ENCODE measurements around the gene TPM4.

TPM4 gene

GRCh38 chr19:16042533-16043085, 33.7 kb upstream of the TPM4 start:
- no peak for DNase-seq

GRCh38 chr19:16043156-16043757, 33.0 kb upstream of the TPM4 start:
- DNase-seq: no peak

GRCh38 chr19:16044746-16045145, 31.5 kb upstream of the TPM4 start:
- DNase-seq: no peak

- DNase-seq: no peak
Measured at GRCh38 chr19:16045171-16045570, 31.1 kb upstream of the TPM4 start.

GRCh38 chr19:16045893-16046292, 30.4 kb upstream of the TPM4 start:
- DNase-seq: no peak

- no peak for DNase-seq
Measured at GRCh38 chr19:16048583-16048982, 27.7 kb upstream of the TPM4 start.

- peak; percentile 45 for DNase-seq
Measured at GRCh38 chr19:16051254-16052025, 24.9 kb upstream of the TPM4 start.

GRCh38 chr19:16052353-16052752, 23.9 kb upstream of the TPM4 start:
- no peak for DNase-seq

- DNase-seq: no peak
Measured at GRCh38 chr19:16057062-16057461, 19.2 kb upstream of the TPM4 start.

- DNase-seq: no peak
Measured at GRCh38 chr19:16060294-16060693, 16.0 kb upstream of the TPM4 start.

GRCh38 chr19:16061943-16062342, 14.4 kb upstream of the TPM4 start:
- DNase-seq: no peak

- peak; percentile 78 for DNase-seq
Measured at GRCh38 chr19:16062789-16063188, 13.5 kb upstream of the TPM4 start.

- no peak for DNase-seq
Measured at GRCh38 chr19:16064209-16064889, 11.9 kb upstream of the TPM4 start.

- DNase-seq: peak; percentile 55
Measured at GRCh38 chr19:16066611-16067104, 9.6 kb upstream of the TPM4 start.

- no peak for DNase-seq
Measured at GRCh38 chr19:16067205-16067938, 8.9 kb upstream of the TPM4 start.

- no peak for DNase-seq
Measured at GRCh38 chr19:16068696-16069259, 7.5 kb upstream of the TPM4 start.

GRCh38 chr19:16069813-16070365, 6.4 kb upstream of the TPM4 start:
- DNase-seq: no peak

GRCh38 chr19:16070366-16070990, 5.8 kb upstream of the TPM4 start:
- DNase-seq: peak; percentile 82

GRCh38 chr19:16071072-16071691, 5.1 kb upstream of the TPM4 start:
- no peak for DNase-seq

GRCh38 chr19:16073481-16073880, 2.8 kb upstream of the TPM4 start:
- DNase-seq: no peak

GRCh38 chr19:16073988-16074387, 2.3 kb upstream of the TPM4 start:
- no peak for DNase-seq
